Measurements from ENCODE around the gene BET1.

DNA sequence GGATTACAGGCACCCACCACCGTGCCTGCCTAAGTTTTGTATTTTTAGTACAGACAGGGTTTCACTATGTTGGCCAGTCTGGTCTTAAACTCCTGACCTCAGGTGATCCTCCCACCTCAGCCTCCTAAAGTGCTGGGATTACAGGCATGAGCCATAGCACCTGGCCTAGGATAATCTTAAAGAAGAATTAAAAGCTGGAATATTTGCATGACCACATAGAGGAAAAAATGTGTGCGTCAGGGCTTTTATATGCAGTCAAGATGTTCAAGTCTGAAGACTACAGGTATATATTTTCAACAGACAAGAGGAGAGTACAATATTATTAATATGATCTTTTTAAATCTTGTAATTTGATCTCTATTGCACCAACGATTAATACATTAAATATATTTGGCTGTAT is 43.2 kb downstream of the BET1 start:
- TF ChIP-seq, protein P1, sequence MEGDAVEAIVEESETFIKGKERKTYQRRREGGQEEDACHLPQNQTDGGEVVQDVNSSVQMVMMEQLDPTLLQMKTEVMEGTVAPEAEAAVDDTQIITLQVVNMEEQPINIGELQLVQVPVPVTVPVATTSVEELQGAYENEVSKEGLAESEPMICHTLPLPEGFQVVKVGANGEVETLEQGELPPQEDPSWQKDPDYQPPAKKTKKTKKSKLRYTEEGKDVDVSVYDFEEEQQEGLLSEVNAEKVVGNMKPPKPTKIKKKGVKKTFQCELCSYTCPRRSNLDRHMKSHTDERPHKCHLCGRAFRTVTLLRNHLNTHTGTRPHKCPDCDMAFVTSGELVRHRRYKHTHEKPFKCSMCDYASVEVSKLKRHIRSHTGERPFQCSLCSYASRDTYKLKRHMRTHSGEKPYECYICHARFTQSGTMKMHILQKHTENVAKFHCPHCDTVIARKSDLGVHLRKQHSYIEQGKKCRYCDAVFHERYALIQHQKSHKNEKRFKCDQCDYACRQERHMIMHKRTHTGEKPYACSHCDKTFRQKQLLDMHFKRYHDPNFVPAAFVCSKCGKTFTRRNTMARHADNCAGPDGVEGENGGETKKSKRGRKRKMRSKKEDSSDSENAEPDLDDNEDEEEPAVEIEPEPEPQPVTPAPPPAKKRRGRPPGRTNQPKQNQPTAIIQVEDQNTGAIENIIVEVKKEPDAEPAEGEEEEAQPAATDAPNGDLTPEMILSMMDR (IDR thresholded peaks at IDR 0.05), result no peak
- no peak for TF ChIP-seq POLR2A (IDR thresholded peaks at IDR 0.05)

Data from suprapubic skin (tissue), 3 donors.